B cell (primary cell): ENCODE measurements around the gene GPR37. TPM values are rescaled to one million over a fixed set of nuclear protein-coding genes. Genes with fewer than 3 reads are reported as not detected.

Source experiments
- ATAC-seq: fragments of 200-7000 bp; cut with Tn5 transposase; one replicate; pipeline ENCODE4 v1.10.0; 2021; ENCODE audit warnings: low read depth, mild to moderate bottlenecking, moderate number of reproducible peaks, moderate library complexity
- CTCF ChIA-PET: fragments of 350-600 bp; sonication (Branson Sonifier 250); formaldehyde crosslinking; loops from one replicate; lab custom pipeline; 2021; ENCODE audit warnings: antibody characterized with exemption, inconsistent platforms; lab: Charles Lee
- POLR2A ChIA-PET: fragments of 350-600 bp; sonication (Branson Sonifier 250); formaldehyde crosslinking; loops from one replicate; lab custom pipeline; 2021; ENCODE audit warnings: antibody characterized with exemption; lab: Charles Lee
- DNase-seq: peaks from one replicate; pipeline ENCODE4 v3.0.0; 2013
- H2AFZ ChIP-seq: 2 replicates; pipeline ENCODE4 v1.6.1; 2012; ENCODE audit warnings: mild to moderate bottlenecking, low read depth, low read length; ENCODE audit not compliant: insufficient read depth, poor library complexity, severe bottlenecking
- H3K27ac ChIP-seq, 2 donors: 1 replicate in 1 of 2; 2 replicates in 1 of 2; pipeline ENCODE4 v1.5.1; 2012 to 2013; ENCODE audit warnings: low read length in 2 of 2, mild to moderate bottlenecking in 2 of 2, moderate library complexity in 1 of 2
- H3K27me3 ChIP-seq, 4 experiments: fragments of 200-600 bp in 1 of 4; sonication (generic) in 1 of 4; replicated peaks in 1 of 4; 1 replicate in 2 of 4; 2 replicates in 2 of 4; pipeline versions ENCODE4 v1.6.1 to v1.7.0; 2013 to 2016; ENCODE audit warnings: low read length in 3 of 4, mild to moderate bottlenecking in 2 of 4, mixed read lengths in 1 of 4, moderate library complexity in 1 of 4; ENCODE audit not compliant: insufficient read depth in 4 of 4, control insufficient read depth in 3 of 4; ENCODE audit errors: control extremely low read depth in 1 of 4
- H3K36me3 ChIP-seq, 2 experiments: replicated peaks in 1 of 2; 1 replicate in 1 of 2; 2 replicates in 1 of 2; pipeline versions ENCODE4 v1.6.1 to v1.7.1; 2013; ENCODE audit warnings: low read length in 1 of 2; ENCODE audit not compliant: insufficient read depth in 2 of 2, control insufficient read depth in 1 of 2; ENCODE audit errors: control extremely low read depth in 1 of 2, extremely low read depth in 1 of 2
- H3K4me1 ChIP-seq, 2 donors: fragments of 200-600 bp in 1 of 2; sonication (generic) in 1 of 2; 1 replicate in 1 of 2; 2 replicates in 1 of 2; pipeline versions ENCODE4 v1.5.1 to v1.6.1; 2013 to 2017; ENCODE audit warnings: low read length in 2 of 2; ENCODE audit not compliant: control insufficient read depth in 2 of 2, insufficient read depth in 2 of 2
- H3K4me2 ChIP-seq: replicated peaks from 2 replicates; pipeline ENCODE3; 2012; ENCODE audit warnings: mild to moderate bottlenecking, low read depth, low read length; ENCODE audit not compliant: poor library complexity, severe bottlenecking
- H3K4me3 ChIP-seq, 5 experiments: fragments of 200-600 bp in 1 of 5; sonication (generic) in 1 of 5; 1 replicate in 3 of 5; 2 replicates in 2 of 5; pipeline versions ENCODE4 v1.5.1 to v1.7.0; 2011 to 2016; ENCODE audit warnings: low read length in 4 of 5, mild to moderate bottlenecking in 4 of 5, low read depth in 2 of 5, control low read depth in 1 of 5, moderate library complexity in 1 of 5; ENCODE audit not compliant: insufficient read depth in 1 of 5; ENCODE audit errors: control extremely low read depth in 1 of 5, extremely low read depth in 1 of 5
- H3K79me2 ChIP-seq: fragments of 200-600 bp; sonication (generic); one replicate; pipeline ENCODE4 v1.6.0; 2016; ENCODE audit warnings: low read length; ENCODE audit not compliant: control insufficient read depth, insufficient read depth
- H3K9ac ChIP-seq: fragments of 200-600 bp; sonication (generic); 2 replicates; pipeline ENCODE4 v1.6.1; 2017; ENCODE audit warnings: mild to moderate bottlenecking, low read length, moderate library complexity
- H3K9me3 ChIP-seq, 3 donors: one replicate each; pipeline versions ENCODE4 v1.6.1 to v1.7.1; 2013; ENCODE audit warnings: low read length in 2 of 3; ENCODE audit not compliant: control insufficient read depth in 2 of 3, insufficient read depth in 1 of 3; ENCODE audit errors: control extremely low read depth in 1 of 3
- H4K20me1 ChIP-seq: 2 replicates; pipeline ENCODE4 v1.6.0; 2012; ENCODE audit warnings: mild to moderate bottlenecking, low read length; ENCODE audit not compliant: insufficient read depth, control insufficient read depth, poor library complexity, severe bottlenecking
- H3K27ac Mint-ChIP-seq: one replicate; pipeline ENCODE4 v1.8.0; 2021; ENCODE audit warnings: mixed read lengths
- H3K27me3 Mint-ChIP-seq: one replicate; pipeline ENCODE4 v1.8.0; 2021; ENCODE audit warnings: mixed read lengths
- H3K4me1 Mint-ChIP-seq: one replicate; pipeline ENCODE4 v1.8.0; 2021; ENCODE audit warnings: mixed read lengths
- H3K4me3 Mint-ChIP-seq: one replicate; pipeline ENCODE4 v1.8.0; 2021; ENCODE audit warnings: mixed read lengths
- H3K9me3 Mint-ChIP-seq: one replicate; pipeline ENCODE4 v1.8.0; 2022; ENCODE audit warnings: mixed read lengths; ENCODE audit not compliant: insufficient read depth
- EZH2 ChIP-seq: IDR thresholded peaks from 2 replicates; pipeline ENCODE4 v1.6.1; 2012; ENCODE audit warnings: borderline replicate concordance, low read depth, mild to moderate bottlenecking, moderate library complexity, low read length; ENCODE audit not compliant: insufficient read depth, poor library complexity, severe bottlenecking
- WGBS: methylation state at CpG from one replicate; pipeline ENCODE4 v1.1.5; 2013; ENCODE audit warnings: missing lambda C conversion rate; ENCODE audit not compliant: insufficient coverage; 5-methylcytosine and 5-hydroxymethylcytosine counted together
- intact Hi-C: fragments of 100-400 bp; cut with micrococcal nuclease; formaldehyde crosslinking; loops from one replicate; pipeline ENCODE4 v1.10.0; 2022
- polyA plus RNA-seq: library from polyadenylated mRNA; depleted of rRNA; stranded (reverse); fragments of >200 nt; gene quantifications from 2 replicates; pipeline ENCODE4 v1.2.3, GENCODE V29; 2012
- total RNA-seq, 2 donors: library from RNA; stranded (reverse); fragments of 120-200 nt in 1 of 2; gene quantifications; 1 replicate in 1 of 2; 2 replicates in 1 of 2; pipeline versions ENCODE4 v1.2.3 to v1.2.4, GENCODE V29; 2013 to 2022
- TF ChIP-seq, protein P1 (sequence below): fragments of 200-600 bp; IDR thresholded peaks from one replicate; pipeline ENCODE4 v1.8.0; 2022; ENCODE audit warnings: antibody characterized with exemption, mild to moderate bottlenecking

The GPR37 gene
- total and polyA plus RNA-seq, 2 donors (not counting 1 experiment from before 2014, with no cell fraction given) = not detected

GRCh38 chr7:124700655-124701054 lies 64.9 kb downstream of the GPR37 start:
- H2AFZ ChIP-seq = no peak overlapping the region
- intact Hi-C loops = no loop called here
- no peak for TF ChIP-seq EZH2
- H3K27ac Mint-ChIP-seq = no peak overlapping the region
- H3K36me3 ChIP-seq = no peaks in the 10 kb centered on the region
- no peak overlapping the region for H3K9ac ChIP-seq
- no peaks in the 10 kb centered on the region for H4K20me1 ChIP-seq
- no peaks in the 10 kb centered on the region for H3K27me3 Mint-ChIP-seq
- no peaks in the 10 kb centered on the region for H3K27me3 ChIP-seq
- no peak overlapping the region for H3K4me3 ChIP-seq
- no peak for ATAC-seq
- ChIA-PET POLR2A (no interaction called here), CTCF (no interaction called here)
- H3K9me3 ChIP-seq = no peaks in the 10 kb centered on the region
- DNase-seq = no peak
- no peak overlapping the region for H3K27ac ChIP-seq
- no peaks in the 10 kb centered on the region for H3K79me2 ChIP-seq
- H3K4me1 Mint-ChIP-seq = no peaks in the 10 kb centered on the region
- no peak overlapping the region for H3K4me2 ChIP-seq
- no peak overlapping the region for H3K4me3 Mint-ChIP-seq
- peaks cover 6% of the 10 kb centered on the region for H3K9me3 Mint-ChIP-seq
- WGBS = no CpG with 5 or more reads among the region's 3 CpGs
- no peaks in the 10 kb centered on the region for H3K4me1 ChIP-seq

DNA sequence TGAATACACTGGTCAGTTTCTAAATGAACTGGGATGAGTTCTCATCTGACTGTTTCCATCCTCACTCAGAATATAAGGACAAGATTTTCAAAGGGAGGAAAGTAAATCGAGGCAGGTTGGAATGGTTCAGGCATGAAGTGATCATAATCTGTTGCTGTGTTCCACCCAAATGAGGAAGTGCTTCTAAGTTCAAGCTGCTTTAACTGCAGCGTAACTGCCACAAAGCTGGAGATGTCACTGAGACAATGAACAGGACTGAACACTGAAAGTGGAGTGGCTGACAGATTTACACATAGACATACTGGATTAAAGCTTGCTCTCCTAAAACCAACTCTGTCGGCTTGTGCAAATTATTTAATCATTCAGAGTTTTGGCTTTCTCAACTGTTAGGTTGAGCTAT lies 66.6 kb downstream of the GPR37 start:
- Histone ChIP-seq H3K79me2 (no peaks in the 10 kb centered on the region), H3K36me3 (no peaks in the 10 kb centered on the region), H4K20me1 (no peaks in the 10 kb centered on the region), H3K27ac (no peak overlapping the region), H3K27me3 (no peaks in the 10 kb centered on the region), H3K9ac (no peak overlapping the region), H3K4me2 (no peak overlapping the region), H2AFZ (no peak overlapping the region), H3K4me1 (no peaks in the 10 kb centered on the region), H3K9me3 (no peaks in the 10 kb centered on the region), H3K4me3 (no peak overlapping the region)
- ATAC-seq = no peak
- no peak for DNase-seq
- Mint-ChIP-seq H3K4me1 (no peaks in the 10 kb centered on the region), H3K4me3 (no peak overlapping the region), H3K27ac (no peak overlapping the region), H3K27me3 (no peaks in the 10 kb centered on the region), H3K9me3 (peaks cover 6% of the 10 kb centered on the region)
- WGBS = 55% methylated on average over 2 of the region's 3 CpGs
- CTCF ChIA-PET = no interaction called here
- intact Hi-C loops = no loop called here
- POLR2A ChIA-PET = no interaction called here
- TF ChIP-seq, protein P1, sequence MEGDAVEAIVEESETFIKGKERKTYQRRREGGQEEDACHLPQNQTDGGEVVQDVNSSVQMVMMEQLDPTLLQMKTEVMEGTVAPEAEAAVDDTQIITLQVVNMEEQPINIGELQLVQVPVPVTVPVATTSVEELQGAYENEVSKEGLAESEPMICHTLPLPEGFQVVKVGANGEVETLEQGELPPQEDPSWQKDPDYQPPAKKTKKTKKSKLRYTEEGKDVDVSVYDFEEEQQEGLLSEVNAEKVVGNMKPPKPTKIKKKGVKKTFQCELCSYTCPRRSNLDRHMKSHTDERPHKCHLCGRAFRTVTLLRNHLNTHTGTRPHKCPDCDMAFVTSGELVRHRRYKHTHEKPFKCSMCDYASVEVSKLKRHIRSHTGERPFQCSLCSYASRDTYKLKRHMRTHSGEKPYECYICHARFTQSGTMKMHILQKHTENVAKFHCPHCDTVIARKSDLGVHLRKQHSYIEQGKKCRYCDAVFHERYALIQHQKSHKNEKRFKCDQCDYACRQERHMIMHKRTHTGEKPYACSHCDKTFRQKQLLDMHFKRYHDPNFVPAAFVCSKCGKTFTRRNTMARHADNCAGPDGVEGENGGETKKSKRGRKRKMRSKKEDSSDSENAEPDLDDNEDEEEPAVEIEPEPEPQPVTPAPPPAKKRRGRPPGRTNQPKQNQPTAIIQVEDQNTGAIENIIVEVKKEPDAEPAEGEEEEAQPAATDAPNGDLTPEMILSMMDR = no peak
- TF ChIP-seq EZH2 = no peak
